ENCODE measurements around the gene ZC3H18. TPM values are rescaled to one million over a fixed set of nuclear protein-coding genes. Genes with fewer than 3 reads are reported as not detected.

Gene ZC3H18
- total and polyA plus RNA-seq, 2 experiments from 2014 or later, result 30.0 to 40.7 TPM

GRCh38 chr16:88533932-88534637, 36.1 kb upstream of the ZC3H18 start:
- H3K36me3 Mint-ChIP-seq (ENCODE audit: low read depth), result peaks cover 9% of the 10 kb centered on the region; the same call in 2 of the 3 replicates
- Histone ChIP-seq H3K27me3 (ENCODE audit: insufficient read depth) (no peaks in the 10 kb centered on the region), H3K36me3 (ENCODE audit: insufficient read depth) (no peaks in the 10 kb centered on the region), H3K79me2 (replicated peaks; ENCODE audit: insufficient read depth) (no peaks in the 10 kb centered on the region), H3K9me2 (ENCODE audit: insufficient read depth) (no peaks in the 10 kb centered on the region), H3K27ac (ENCODE audit: low read depth) (no peak overlapping the region), H2AFZ (no peak overlapping the region), H3K4me3 (peak overlapping the region; percentile 70), H3K4me2 (peak overlapping the region; percentile 74; the same call in 1 of the 2 replicates), H4K20me1 (replicated peaks; ENCODE audit: insufficient read depth) (no peaks in the 10 kb centered on the region), H3F3A (replicated peaks; ENCODE audit: low read depth) (peaks cover 5% of the 10 kb centered on the region; the same call in 1 of the 2 replicates), H3K4me1 (ENCODE audit: insufficient read depth) (no peaks in the 10 kb centered on the region; the same call in 1 of the 2 replicates)
- no peak for TF ChIP-seq ZNF114 (CRISPR knock-in tag; IDR thresholded peaks at IDR 0.05)
- TF ChIP-seq POLR2AphosphoS5 (IDR thresholded peaks at IDR 0.05; ENCODE audit: low read depth), result peak; percentile 63; the same call in 1 of the 2 replicates
- H3K27ac Mint-ChIP-seq, result no peak overlapping the region
- ATAC-seq (peak; percentile 13), DNase-seq (ENCODE audit: low spot score) (peak; percentile 81)
- peaks cover 10% of the 10 kb centered on the region for H3K4me1 Mint-ChIP-seq
- H3K4me3 Mint-ChIP-seq, result peak overlapping the region; percentile 50; the same call in 2 of the 3 replicates
- H3K9me3 Mint-ChIP-seq, result no peaks in the 10 kb centered on the region; the same call in 2 of the 3 replicates
- H3K27me3 Mint-ChIP-seq (ENCODE audit: insufficient read depth, low read depth, poor library complexity), result peaks cover 18% of the 10 kb centered on the region

GRCh38 chr16:88534638-88535190, 35.5 kb upstream of the ZC3H18 start:
- H3K79me2 ChIP-seq (replicated peaks; ENCODE audit: insufficient read depth), result no peaks in the 10 kb centered on the region
- no peaks in the 10 kb centered on the region; the same call in 1 of the 2 replicates for H3K4me1 ChIP-seq (ENCODE audit: insufficient read depth)
- H3K27me3 ChIP-seq (ENCODE audit: insufficient read depth), result no peaks in the 10 kb centered on the region
- Mint-ChIP-seq H3K27ac (no peak overlapping the region), H3K9me3 (no peaks in the 10 kb centered on the region; the same call in 2 of the 3 replicates), H3K4me3 (peak overlapping the region; percentile 80), H3K27me3 (ENCODE audit: insufficient read depth, low read depth, poor library complexity) (peaks cover 16% of the 10 kb centered on the region), H3K36me3 (ENCODE audit: low read depth) (peaks cover 3% of the 10 kb centered on the region; the same call in 2 of the 3 replicates), H3K4me1 (peaks cover 10% of the 10 kb centered on the region)
- H3F3A ChIP-seq (replicated peaks; ENCODE audit: low read depth), result peaks cover 5% of the 10 kb centered on the region; the same call in 1 of the 2 replicates
- no peak overlapping the region for H3K27ac ChIP-seq (ENCODE audit: low read depth)
- DNase-seq (ENCODE audit: low spot score), result peak; percentile 65
- no peaks in the 10 kb centered on the region for H3K36me3 ChIP-seq (ENCODE audit: insufficient read depth)
- no peaks in the 10 kb centered on the region for H4K20me1 ChIP-seq (replicated peaks; ENCODE audit: insufficient read depth)
- H2AFZ ChIP-seq, result no peak overlapping the region
- H3K4me2 ChIP-seq, result peak overlapping the region; percentile 81
- H3K9me2 ChIP-seq (ENCODE audit: insufficient read depth), result no peaks in the 10 kb centered on the region
- peak; percentile 4; the same call in 2 of the 3 replicates for ATAC-seq
- peak overlapping the region; percentile 63 for H3K4me3 ChIP-seq
- no peak for TF ChIP-seq ETS1 (IDR thresholded peaks at IDR 0.05)
- TF ChIP-seq ZNF331 (CRISPR knock-in tag; IDR thresholded peaks at IDR 0.05; ENCODE audit: low read depth), result no peak
- TF ChIP-seq CTCF (conservative IDR thresholded peaks at IDR 0.05; ENCODE audit: low read depth in 2 of 2), result no peak
- no peak for TF ChIP-seq JUNB (IDR thresholded peaks at IDR 0.05; ENCODE audit: unreplicated experiment)
- no peak for TF ChIP-seq REST (IDR thresholded peaks at IDR 0.05; ENCODE audit: unreplicated experiment)
- TF ChIP-seq STAT1 (IDR thresholded peaks at IDR 0.05; ENCODE audit: unreplicated experiment), result no peak
- no peak for TF ChIP-seq NANOG (IDR thresholded peaks at IDR 0.05; ENCODE audit: borderline replicate concordance)
- no peak for TF ChIP-seq ZNF114 (CRISPR knock-in tag; IDR thresholded peaks at IDR 0.05)
